Left renal pelvis (tissue), 4 donors: ENCODE data around the gene KCNE2. TPM values are rescaled to one million over a fixed set of nuclear protein-coding genes. Genes with fewer than 3 reads are reported as not detected.

Source experiments
- DNase-seq, 4 donors: peaks; one replicate each; pipeline ENCODE4 v3.0.0-alpha.2; 2013; ENCODE audit warnings: low read depth in 4 of 4, low spot score in 3 of 4
- polyA plus RNA-seq, 4 donors: library from polyadenylated mRNA; unstranded; fragments of 120-200 nt; gene quantifications; one replicate each; pipeline ENCODE4 v1.2.1, GENCODE V29; 2013; ENCODE audit not compliant: insufficient read length in 4 of 4

KCNE2 gene, protein sequence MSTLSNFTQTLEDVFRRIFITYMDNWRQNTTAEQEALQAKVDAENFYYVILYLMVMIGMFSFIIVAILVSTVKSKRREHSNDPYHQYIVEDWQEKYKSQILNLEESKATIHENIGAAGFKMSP
- 1 to 10 TPM; 1.0 to 1.6 (median 1.1) TPM for polyA plus RNA-seq

DNA sequence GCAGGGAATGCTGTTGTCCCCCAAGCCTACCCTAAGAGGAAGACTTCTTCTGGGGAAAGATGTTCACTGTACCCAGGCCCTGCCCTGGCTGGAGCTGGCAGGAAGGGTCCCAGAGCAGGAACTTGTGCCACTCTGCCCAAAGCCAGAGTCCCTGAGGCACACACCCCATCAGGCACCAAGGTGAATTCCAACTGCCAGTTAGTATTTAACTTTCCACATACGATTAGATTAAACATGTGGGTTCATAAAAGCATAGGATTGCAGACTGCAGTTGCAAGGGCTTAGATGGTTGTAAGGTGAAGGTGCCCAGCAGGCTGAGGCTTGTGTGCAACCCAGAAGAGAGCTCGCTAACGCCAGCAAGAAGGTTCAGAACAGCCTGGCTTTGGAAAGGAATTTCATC lies at the start of gene KCNE2:
Gene KCNE2, plus strand, starts transcription at position 274 of the 400 bp plus-strand sequence. CDS start 6,473 bp downstream, outside the sequence.
- no peak for DNase-seq

DNA sequence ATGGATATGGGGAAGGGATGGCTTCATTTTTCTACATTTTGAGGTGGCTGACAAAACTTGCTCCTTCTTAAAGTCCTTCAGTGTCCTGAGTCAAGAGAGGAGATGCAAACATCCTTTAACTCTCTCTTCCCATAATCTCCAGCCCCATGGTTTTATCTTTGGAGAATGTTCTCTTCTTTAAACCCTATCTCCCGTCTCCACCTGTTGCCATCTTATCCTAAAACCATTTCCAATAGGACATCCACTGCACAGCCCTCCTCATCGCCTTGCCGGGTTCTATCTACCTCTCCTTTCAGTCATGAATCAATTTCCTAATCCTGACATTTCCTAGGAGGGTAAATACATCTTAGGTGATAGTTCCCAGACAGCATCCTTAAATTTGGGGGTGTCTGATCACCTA lies 44.2 kb upstream of the KCNE2 start:
- no peak for DNase-seq

DNA sequence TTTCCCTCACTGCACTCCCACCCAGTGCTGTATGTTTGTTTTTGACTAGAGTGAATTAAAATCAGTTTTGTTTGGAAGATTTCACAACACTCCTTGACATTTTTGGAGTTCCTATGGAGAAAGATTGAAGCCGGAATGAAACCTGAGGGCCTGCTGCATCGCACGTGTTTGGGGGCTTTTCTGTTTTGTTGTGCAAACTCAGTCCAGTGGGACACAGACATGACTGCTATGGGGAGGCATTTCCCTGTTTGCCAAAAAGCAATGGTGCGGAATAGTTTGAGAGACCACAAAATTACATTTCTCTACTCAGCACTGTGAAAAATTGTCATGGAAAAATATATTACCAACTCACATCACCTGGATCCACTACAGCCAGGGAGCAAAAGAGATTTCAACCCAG lies 43.8 kb upstream of the KCNE2 start:
- DNase-seq = no peak

DNA sequence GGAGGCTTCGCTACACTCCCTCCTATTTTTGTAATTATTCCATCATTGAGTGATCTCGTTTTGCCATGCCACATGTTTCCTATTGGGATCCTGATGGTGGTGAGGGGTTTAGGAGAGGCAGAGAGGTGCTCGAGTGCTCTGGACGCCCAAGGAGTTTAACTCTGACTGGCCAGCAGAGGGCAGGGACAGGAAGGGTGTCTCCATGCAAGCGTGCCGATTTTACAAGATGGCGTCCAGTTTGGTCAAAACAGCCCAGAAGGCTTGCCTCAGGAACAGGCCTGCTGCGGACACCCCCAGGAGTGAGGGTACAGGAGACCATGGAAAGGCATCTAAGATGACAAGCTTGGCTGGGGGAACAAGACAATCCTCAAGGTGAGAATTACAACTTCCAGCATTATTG lies 33.8 kb upstream of the KCNE2 start:
- DNase-seq = no peak

DNA sequence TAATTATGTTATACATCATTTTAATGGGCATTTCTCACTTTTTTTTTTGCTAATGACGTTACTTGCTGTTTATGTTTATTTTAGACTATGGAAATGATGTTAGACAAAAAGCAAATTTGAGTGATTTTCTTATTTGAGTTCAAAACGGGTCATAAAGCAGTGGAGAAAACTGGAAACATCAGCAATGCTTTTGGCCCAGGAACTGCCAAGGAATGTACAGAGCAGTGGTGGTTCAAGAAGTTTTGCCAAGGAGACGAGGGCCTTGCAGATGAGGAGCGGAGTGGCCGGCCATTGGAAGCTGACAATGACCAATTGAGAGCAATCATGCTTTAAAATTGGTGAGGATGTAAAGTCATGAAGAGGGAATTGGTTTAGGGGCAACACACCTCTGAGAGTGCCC lies 32.1 kb upstream of the KCNE2 start:
- no peak for DNase-seq

DNA sequence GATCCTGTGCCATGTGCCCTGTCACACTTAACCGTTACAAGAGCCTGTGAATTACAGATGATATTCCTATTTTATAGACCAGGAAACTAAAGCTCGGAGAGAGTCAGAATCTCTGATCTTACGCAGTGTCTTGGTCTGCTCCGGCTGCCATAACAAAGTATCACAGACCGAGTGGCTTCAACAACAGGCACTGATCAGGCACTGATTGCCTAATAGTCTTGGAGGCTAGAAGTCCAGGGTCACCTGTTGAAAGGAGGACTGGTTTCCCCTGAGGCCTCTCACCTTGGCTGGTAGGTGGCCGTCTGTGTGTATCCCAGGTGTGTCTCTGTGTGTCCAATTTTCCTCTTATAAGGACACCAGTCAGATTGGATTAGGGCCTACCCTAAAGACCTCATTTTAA lies 31.5 kb upstream of the KCNE2 start:
- DNase-seq = no peak

DNA sequence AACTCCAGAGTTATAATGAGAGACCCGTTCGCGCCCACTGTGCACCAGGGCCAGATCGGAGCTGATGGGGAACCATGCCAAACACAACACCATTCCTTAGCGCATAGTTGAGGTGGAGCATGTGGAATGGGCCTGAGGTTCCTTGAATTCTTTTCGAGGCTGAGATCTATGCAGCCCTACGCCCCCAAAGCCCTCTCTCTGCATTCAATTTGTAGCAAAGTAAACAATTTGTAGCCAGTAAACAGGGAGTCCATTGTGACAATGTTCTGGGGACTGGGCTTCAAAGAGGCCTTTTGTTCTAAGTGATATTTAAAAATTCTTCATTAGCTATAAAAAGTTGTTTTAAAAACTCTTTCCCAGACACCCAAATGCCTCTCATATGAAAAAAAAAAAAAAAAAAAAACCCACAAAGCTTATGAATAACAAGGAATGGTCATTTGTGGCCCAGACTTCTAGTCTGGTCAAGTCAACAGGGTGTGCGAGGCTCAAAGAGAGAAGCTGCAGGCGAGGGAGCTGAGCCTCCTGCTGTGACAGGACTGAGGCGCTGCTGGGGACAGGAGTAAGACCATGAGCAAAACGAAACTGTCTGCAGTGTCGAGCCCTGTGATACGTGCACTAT lies 30.6 kb upstream of the KCNE2 start:
- DNase-seq = no peak

DNA sequence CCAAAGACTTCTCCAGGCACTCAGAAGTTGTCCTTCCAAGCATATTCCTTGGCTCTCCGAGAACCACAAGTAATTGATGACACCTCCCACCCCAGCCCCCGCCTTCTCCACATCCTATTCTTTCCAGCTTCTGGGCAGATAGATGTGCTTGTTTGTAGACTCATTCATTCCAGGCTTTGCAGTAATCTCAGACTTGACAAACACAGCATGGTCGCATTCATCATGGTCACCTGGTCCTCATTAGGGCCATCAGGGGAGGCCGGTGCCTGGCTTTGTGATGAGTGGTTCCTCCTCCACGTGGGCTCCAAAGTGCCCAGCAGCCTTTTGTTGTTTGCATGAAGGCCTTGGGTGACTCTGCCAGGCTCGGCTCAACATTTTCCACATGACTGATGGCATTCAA lies 28.5 kb upstream of the KCNE2 start:
- DNase-seq = no peak

DNA sequence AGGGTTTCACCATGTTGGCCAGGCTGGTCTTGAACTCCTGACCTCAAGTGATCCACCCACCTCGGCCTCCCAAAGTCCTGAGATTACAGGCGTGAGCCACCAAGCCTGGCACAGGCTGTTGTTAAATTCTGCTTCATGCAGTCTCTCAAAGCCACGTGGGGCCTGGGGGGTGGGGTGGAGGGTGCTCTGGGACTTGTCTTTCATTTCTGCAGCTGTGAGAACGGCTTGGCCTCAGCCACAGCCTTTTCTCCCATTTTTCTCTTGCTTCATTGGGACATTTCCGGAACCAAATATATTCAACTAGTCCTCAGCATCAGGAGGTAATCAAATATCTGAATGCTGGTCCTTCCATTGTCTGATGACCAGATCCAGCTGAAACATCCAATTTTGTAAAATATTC lies 27.6 kb upstream of the KCNE2 start:
- DNase-seq = no peak

DNA sequence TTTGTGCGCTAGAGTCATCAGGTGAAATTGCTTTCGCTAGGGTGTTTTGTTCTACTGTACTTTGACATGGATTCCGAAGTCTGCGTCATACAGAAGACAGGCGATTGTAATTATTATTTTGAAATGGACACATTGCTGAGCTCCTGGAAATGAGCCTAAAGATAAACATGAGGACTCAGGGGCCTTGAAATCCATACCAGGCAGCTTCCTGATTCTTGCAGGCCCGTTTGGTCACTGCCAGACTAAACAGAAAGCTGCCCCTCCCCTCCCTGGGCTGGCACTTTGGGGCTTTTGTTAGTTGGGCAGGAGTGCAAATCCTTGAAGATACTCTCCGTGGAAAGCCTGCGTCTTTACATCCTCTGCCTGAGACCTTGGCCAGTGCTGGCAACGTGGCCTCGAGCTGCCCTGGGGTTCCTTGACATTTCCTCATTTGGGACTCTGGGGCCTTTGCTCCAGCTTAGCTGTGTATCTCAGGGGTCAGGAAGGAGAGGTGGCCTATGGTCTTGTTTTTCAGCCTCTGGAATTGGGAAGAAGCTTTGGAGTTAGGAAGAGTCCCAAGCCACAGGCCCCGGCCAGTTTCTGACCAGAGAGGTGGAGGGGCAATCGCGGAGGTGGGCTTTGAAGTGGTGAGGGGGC lies 26.9 kb upstream of the KCNE2 start:
- no peak for DNase-seq

DNA sequence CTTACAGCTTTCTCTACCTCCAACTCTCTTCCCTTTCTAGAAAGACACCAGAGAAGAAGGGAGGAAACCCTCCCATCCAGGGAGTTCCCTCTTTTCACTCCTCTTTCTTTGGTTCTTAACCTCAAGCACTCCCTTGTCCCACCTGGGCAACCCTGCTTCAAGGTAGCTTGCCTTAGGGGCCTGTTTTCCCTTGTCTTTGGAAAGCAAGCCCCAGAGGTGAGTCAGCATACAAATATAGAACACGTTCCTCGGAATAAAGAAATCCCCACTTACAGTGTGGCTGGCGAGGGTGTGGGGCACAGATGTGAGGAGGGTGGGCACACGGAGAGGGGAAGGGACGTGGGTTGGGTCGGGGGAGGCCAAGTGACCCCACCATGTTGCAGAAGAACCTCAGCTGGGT lies 26.1 kb upstream of the KCNE2 start:
- DNase-seq = no peak

DNA sequence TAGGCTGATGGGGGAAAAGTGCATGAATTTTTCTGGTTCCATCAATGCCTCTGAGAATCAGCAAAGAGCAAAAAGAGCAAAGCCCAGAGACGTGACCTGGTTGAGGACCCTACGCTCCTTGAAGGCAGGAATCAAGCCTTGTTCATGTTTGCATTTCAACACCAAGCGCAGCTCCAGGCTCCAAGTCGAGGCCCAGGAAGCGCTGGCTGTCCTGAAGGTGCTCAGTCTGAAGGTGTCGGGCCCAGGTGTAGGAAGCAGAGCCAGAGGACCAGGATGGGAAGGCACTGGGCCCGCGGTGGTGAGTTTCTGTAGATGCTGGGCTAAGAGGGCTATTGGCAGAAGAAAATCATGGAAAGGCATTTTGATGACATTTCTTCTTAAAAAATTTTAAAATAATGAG lies 25.6 kb upstream of the KCNE2 start:
- no peak for DNase-seq

DNA sequence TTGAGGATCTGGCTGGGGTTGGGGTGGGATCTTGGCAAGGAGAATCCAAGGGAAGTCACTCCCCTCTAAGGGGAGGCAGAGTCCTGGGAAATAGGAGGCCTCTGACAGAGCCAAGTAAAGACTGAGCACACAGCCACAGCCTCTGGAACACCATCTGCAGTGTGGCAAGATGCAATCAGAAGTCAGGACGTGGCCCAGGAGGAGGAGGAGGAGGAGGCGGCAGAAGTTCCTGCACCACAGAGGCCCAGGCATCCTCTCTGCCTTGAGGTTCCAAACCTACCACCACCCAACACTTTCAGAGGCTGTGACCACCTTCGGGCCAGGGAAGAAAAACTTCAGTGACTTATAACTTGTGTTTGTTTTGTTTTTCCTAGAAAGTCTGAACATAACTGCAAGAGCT lies 23.7 kb upstream of the KCNE2 start:
- DNase-seq = no peak

DNA sequence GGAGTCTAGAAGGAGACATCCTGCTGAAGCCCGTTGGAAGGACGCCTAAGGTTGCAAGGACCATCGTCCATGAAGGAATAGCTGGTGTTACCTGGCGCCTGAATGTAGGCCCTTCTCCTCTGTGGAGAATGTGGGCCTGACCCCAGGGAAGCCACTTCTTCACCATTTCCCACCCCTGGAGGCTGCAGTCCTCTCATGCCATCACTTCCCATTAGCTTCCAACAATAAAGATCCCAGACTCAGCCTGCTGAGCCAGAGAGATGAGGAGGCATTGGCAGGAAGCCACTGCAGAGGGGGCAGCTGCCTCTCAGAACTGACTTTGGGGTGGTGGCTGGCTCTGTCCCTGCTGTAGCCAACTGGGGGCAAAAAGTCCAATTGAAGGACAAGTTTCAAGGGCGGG lies 21.3 kb upstream of the KCNE2 start:
- DNase-seq = no peak

DNA sequence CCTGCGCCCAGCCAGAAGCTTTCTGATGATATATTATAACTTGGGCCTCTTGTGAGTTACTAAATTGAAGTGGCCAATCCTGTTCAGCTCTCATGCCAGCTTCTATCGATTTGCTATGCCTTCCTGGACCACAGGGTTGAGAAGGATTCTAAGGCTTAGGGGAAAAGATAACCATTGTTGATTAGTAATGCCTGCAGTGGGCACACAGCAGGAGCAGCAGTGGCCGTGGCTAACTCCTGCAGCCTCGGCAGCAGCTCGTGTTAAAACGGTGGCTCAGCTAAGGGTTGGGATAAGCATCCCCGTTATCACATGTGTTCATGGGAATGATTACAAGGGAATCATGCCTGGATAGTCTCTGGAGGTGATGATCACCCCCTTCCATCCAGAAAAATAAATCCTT lies 20.5 kb upstream of the KCNE2 start:
- no peak for DNase-seq

DNA sequence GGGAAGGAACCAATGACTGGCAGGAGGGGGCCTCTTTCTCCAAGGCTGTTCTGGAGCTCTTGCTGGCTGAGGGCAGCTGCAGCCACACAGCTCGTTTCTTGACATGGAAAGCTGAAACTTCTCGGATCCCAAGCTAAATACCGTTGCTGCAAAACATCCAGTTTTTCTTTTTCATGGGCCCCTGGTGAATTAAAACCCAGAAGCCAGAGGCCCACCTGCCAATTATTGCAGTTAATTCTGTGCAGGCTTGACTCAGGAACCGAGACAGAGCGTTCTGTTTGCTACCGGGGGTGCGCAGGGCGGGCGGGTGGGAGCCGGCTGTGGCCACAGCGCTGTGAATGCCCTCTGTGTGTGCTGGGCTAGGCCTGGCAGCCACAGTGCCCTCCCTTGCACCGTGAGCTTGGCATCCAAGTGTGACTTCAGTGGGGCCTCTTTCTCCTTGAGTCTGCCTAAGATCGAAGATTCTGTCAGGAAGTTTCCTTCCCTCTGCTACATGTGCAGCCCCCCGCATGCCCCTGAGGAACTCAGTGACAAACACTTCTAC lies 19.9 kb upstream of the KCNE2 start:
- no peak for DNase-seq

DNA sequence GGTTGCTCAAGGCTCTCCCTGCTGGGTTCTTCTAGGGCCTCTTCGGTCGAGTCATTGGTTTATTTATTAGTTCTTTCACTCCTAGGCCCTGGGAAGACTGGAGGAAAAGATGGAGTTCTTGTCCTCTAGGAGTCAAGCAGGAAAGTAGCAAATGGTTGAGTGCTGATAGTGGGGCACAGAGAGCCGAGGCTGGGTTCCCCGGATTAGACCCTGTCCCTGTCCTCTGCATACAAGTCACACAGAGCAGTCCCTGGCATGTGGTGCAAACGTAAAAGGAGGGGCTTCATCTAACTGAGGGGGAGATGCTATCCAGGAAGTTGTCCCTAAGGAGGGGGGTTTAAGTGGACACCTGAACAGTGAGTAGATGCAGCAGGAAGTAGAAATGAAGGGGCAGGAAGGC lies 19.2 kb upstream of the KCNE2 start:
- DNase-seq = no peak

DNA sequence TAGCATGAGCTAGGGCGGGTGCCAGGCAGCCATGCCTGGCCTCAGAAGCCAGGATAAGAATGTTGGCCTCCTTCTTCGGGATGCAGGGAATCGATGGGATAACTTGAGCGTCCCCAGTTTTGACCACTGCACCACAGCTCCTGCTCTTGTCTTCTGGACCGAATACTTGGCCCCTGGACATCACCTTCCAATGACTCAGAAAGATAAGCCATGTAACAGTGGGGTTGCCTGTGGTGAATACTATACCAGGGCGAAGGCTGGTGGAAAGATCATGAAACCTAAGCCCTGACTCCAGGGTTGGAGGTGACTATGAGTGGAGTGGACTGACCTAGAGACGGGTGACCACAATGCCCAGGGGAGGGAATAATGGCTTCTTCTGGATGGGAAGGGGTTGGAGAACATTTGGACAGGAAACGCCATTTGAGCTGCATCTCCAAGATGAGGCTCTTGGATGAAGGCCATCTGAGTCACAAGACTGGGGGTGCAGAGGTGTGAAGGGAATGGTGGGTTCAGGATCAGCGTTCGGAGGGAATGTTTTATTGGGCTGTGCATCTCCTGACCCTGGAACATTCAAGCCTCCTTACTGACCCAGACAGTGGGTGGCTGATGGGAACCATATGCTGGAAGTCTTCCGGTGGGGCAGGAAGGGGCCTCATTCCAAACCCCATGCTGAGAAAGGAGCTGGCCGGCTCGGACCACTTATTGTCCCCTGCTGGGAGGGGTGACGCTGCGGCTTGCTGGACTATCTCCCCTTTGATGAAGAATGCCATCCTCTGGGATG lies 18.5 kb upstream of the KCNE2 start:
- DNase-seq = peak in 1 of 4 donors; percentile 25

DNA sequence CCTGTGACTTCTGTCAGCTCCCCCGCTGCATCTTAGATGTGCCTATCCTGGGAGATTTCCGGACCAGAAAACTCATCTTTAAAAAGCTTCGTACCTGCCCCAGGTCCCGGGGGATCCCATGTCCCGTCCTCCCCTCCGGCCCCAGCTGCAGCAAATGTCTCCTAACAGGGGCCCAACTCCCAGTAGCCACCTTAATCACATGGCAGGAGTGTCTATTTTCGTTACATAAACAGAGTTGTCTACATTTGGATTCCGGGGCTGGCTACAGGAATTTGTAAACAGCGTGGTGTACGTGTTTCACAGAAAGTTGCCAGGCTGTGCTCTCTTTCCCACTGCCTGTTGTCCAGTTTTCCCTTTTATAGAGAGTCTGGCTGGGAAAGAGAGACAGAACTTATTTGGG lies 17.9 kb upstream of the KCNE2 start:
- no peak for DNase-seq

DNA sequence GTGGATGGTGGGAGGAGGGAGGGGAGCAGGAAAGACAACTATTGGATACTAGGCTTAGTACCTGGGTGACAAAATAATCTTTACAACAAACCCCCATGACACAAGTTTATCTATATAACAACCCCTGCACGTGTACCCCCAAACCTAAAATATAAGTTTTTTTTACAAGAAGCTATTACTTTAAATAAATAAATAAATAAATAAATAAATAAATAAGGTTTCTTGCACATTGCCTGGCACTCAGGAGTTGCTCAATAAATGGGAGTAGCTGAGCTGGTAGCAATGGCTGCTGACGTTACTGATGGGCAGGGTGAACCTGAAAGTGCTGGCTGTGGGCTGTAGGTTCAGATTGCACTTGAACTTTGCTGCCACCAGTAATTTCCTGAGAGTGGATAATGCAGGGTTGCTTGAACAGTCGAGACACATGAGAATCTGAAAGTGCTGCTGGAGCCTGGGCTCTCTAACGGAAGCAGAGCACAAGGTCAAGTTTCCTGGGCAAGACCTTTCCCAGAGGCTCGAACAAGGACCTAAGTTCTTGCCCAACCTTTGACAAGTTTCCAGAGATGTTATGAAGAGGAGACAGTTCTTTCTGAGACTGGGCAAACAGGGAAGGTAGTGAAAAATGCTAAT lies 14.8 kb upstream of the KCNE2 start:
- no peak for DNase-seq

DNA sequence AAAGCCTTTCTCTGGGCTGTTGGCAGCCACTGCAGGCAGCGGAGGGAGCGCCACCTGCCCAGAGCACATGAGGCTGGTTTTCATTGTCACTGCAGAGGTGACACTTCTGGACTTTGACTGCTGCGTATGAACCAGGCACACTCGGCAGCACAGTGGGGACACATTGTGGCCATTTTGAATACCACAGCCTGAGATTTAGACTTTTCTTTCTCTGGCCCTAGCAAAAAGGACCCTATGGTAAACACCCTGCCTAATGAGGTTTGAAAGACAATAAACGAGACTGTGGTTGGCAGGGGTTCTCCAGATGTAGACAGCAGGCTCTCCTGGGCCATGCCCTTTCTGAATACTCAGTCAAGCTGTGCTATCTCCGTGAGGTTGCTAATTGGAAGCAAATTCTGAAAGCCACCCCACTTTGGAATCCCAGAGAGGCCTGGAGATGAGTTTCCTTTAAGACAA lies 12.0 kb upstream of the KCNE2 start:
- peak in 3 of 4 donors; percentile 29 to 48 (median 31) for DNase-seq
